GM23248 (cell line): ENCODE results near the gene KLHDC3.

Experiments used
- EZH2 ChIP-seq: fragments of 200-600 bp; sonication (generic); IDR thresholded peaks from 2 replicates; pipeline ENCODE4 v1.6.1; 2018; ENCODE audit warnings: antibody characterized with exemption, mild to moderate bottlenecking; ENCODE audit not compliant: insufficient read depth, poor library complexity, severe bottlenecking
- EZH2phosphoT487 ChIP-seq: fragments of 200-600 bp; sonication (generic); IDR thresholded peaks from 2 replicates; pipeline ENCODE4 v1.6.1; 2018; ENCODE audit warnings: antibody characterized with exemption, moderate library complexity, mild to moderate bottlenecking, low read depth; ENCODE audit not compliant: insufficient read depth

DNA sequence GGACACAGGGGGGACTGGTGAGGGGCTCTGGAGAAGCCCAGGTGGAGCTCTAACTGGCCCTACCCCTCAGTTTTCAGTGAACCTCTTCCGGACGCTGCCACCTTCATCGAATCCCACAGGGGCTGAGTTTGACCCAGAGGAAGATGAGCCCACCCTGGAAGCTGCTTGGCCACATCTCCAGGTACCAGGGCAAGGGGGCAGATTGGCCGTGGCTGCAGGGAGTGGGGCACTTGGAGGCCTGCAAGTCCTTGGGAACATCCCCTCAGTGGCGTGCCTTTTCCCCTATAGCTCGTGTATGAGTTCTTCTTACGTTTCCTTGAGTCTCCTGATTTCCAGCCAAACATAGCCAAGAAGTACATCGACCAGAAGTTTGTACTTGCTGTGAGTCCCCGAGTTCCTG lies 6.9 kb upstream of the KLHDC3 start:
- TF ChIP-seq EZH2 (no peak), EZH2phosphoT487 (no peak)
